ENCODE results near the gene COL25A1.

DNA sequence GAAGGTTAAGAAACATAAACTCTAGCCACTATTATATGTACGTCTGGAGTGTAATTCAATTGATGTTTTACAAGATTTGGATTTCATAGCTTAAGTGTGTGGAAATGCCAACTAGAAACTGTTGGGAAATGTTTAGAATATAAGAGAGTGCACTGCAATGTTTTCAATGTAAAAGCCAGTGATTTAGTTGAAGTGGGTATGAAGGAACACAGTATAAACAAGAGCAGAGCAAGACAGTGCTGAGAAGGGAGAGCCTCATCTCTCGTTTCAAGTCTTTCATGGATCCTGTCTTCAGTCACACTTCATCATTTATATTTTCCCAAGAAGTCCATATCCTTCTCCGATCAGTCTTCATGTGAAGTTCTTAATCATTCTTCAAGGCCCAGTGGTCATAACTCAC lies 375.7 kb downstream of the COL25A1 start:
- TF ChIP-seq EP300 (IDR thresholded peaks at IDR 0.05): no peak
- TF ChIP-seq ZFP36 (IDR thresholded peaks at IDR 0.05; ENCODE audit: borderline replicate concordance, partially characterized antibody): no peak
- TF ChIP-seq, protein P1, sequence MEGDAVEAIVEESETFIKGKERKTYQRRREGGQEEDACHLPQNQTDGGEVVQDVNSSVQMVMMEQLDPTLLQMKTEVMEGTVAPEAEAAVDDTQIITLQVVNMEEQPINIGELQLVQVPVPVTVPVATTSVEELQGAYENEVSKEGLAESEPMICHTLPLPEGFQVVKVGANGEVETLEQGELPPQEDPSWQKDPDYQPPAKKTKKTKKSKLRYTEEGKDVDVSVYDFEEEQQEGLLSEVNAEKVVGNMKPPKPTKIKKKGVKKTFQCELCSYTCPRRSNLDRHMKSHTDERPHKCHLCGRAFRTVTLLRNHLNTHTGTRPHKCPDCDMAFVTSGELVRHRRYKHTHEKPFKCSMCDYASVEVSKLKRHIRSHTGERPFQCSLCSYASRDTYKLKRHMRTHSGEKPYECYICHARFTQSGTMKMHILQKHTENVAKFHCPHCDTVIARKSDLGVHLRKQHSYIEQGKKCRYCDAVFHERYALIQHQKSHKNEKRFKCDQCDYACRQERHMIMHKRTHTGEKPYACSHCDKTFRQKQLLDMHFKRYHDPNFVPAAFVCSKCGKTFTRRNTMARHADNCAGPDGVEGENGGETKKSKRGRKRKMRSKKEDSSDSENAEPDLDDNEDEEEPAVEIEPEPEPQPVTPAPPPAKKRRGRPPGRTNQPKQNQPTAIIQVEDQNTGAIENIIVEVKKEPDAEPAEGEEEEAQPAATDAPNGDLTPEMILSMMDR (IDR thresholded peaks at IDR 0.05): no peak
